K562 (cell line): Measurements from ENCODE around the gene ABHD5. TPM values are rescaled to one million over a fixed set of nuclear protein-coding genes. Genes with fewer than 3 reads are reported as not detected.

Source experiments
- ARID1B ChIP-seq: fragments of 450-650 bp; IDR thresholded peaks from 2 replicates; pipeline ENCODE4 v1.6.1; 2016; ENCODE audit warnings: antibody characterized with exemption, mild to moderate bottlenecking, inconsistent platforms
- ASH1L ChIP-seq: fragments of 450-650 bp; IDR thresholded peaks from 2 replicates; pipeline ENCODE4 v1.6.1; 2018; ENCODE audit warnings: borderline replicate concordance, mild to moderate bottlenecking, low read depth; ENCODE audit not compliant: partially characterized antibody
- ATF7 ChIP-seq: fragments of 450-650 bp; IDR thresholded peaks from 2 replicates; pipeline ENCODE4 v1.7.1; 2014; ENCODE audit warnings: mild to moderate bottlenecking, moderate library complexity
- CBX1 ChIP-seq: sonication (generic); IDR thresholded peaks from 2 replicates; pipeline ENCODE4 v1.6.1; 2016; ENCODE audit warnings: antibody characterized with exemption, low read depth, mild to moderate bottlenecking
- FOXA3 ChIP-seq, 2 experiments: fragments of 450-650 bp in 1 of 2; sonication (generic) in 1 of 2; formaldehyde crosslinking; IDR thresholded peaks in 1 of 2; conservative IDR thresholded peaks in 1 of 2; 2 replicates each; pipeline versions ENCODE4 v1.4.0 to v1.8.0; 2020 to 2022; ENCODE audit warnings: mild to moderate bottlenecking in 2 of 2, missing genetic modification reagents in 1 of 2
- PHB ChIP-seq: fragments of 250-450 bp; sonication (Bioruptor Pico); IDR thresholded peaks from 2 replicates; pipeline ENCODE4 v1.5.0; 2021
- SMAD3 ChIP-seq: fragments of 450-650 bp; formaldehyde crosslinking; conservative IDR thresholded peaks from 2 replicates; pipeline ENCODE4 v1.4.0; 2020; ENCODE audit warnings: mild to moderate bottlenecking
- SMARCE1 ChIP-seq: fragments of 450-650 bp; IDR thresholded peaks from 2 replicates; pipeline ENCODE4 v1.7.1; 2016; ENCODE audit warnings: mild to moderate bottlenecking
- TRIM24 ChIP-seq, 2 experiments: fragments of 450-650 bp; IDR thresholded peaks; 2 replicates each; pipeline ENCODE4 v1.6.1; 2016
- ZNF232 ChIP-seq: sonication (generic); formaldehyde crosslinking; IDR thresholded peaks from 2 replicates; pipeline ENCODE4 v1.8.0; 2022; ENCODE audit warnings: mild to moderate bottlenecking, missing genetic modification reagents
- ZNF780A ChIP-seq: fragments of 250-450 bp; sonication (Bioruptor Pico); IDR thresholded peaks from 2 replicates; pipeline ENCODE4 v1.5.0; 2021; ENCODE audit warnings: mild to moderate bottlenecking
- polyA plus RNA-seq, 8 experiments: library from polyadenylated mRNA; depleted of rRNA in 4 of 8; stranded (reverse) in 5 of 8; unstranded in 3 of 8; fragments of >200 nt; fragmentation: Nextera tagmentation in 2 of 8; fragmentation: Illumina TruSeq in 1 of 8; extraction: Ambion mirVana in 2 of 8; extraction: Trizol in 1 of 8; gene quantifications; 2 replicates each; pipeline versions ENCODE4 v1.2.1 to v1.2.3, GENCODE V29; 2011 to 2014; ENCODE audit warnings: inconsistent platforms in 1 of 8, missing spikeins in 1 of 8
- total RNA-seq, 7 experiments: library from RNA; depleted of rRNA in 6 of 7; stranded (reverse); fragments of >200 nt in 6 of 7; fragmentation: Illumina TruSeq in 2 of 7; extraction: Trizol in 2 of 7; gene quantifications; 2 replicates each; pipeline versions ENCODE4 v1.2.1 to v1.2.3, GENCODE V29; 2011 to 2021; ENCODE audit warnings: low replicate concordance in 1 of 7
- TF ChIP-seq, protein P1 (sequence below): fragments of 450-650 bp; IDR thresholded peaks from 2 replicates; pipeline ENCODE4 v1.6.1; 2016; ENCODE audit warnings: mild to moderate bottlenecking, moderate library complexity
- TF ChIP-seq, protein P2 (sequence below): fragments of 250-450 bp; sonication (Bioruptor Pico); IDR thresholded peaks from 2 replicates; pipeline ENCODE4 v1.5.0; 2021
- TF ChIP-seq, protein P3 (sequence below): fragments of 450-650 bp; formaldehyde crosslinking; IDR thresholded peaks from 2 replicates; pipeline ENCODE4 v1.4.0; 2020; ENCODE audit warnings: mild to moderate bottlenecking

The ABHD5 gene
- total and polyA plus RNA-seq, 9 of the 15 experiments (the other 6 are each of a cell fraction or from before 2014, with no cell fraction given) = 27.8 to 61.7 (median 39.9) TPM

- TF ChIP-seq, protein P1, sequence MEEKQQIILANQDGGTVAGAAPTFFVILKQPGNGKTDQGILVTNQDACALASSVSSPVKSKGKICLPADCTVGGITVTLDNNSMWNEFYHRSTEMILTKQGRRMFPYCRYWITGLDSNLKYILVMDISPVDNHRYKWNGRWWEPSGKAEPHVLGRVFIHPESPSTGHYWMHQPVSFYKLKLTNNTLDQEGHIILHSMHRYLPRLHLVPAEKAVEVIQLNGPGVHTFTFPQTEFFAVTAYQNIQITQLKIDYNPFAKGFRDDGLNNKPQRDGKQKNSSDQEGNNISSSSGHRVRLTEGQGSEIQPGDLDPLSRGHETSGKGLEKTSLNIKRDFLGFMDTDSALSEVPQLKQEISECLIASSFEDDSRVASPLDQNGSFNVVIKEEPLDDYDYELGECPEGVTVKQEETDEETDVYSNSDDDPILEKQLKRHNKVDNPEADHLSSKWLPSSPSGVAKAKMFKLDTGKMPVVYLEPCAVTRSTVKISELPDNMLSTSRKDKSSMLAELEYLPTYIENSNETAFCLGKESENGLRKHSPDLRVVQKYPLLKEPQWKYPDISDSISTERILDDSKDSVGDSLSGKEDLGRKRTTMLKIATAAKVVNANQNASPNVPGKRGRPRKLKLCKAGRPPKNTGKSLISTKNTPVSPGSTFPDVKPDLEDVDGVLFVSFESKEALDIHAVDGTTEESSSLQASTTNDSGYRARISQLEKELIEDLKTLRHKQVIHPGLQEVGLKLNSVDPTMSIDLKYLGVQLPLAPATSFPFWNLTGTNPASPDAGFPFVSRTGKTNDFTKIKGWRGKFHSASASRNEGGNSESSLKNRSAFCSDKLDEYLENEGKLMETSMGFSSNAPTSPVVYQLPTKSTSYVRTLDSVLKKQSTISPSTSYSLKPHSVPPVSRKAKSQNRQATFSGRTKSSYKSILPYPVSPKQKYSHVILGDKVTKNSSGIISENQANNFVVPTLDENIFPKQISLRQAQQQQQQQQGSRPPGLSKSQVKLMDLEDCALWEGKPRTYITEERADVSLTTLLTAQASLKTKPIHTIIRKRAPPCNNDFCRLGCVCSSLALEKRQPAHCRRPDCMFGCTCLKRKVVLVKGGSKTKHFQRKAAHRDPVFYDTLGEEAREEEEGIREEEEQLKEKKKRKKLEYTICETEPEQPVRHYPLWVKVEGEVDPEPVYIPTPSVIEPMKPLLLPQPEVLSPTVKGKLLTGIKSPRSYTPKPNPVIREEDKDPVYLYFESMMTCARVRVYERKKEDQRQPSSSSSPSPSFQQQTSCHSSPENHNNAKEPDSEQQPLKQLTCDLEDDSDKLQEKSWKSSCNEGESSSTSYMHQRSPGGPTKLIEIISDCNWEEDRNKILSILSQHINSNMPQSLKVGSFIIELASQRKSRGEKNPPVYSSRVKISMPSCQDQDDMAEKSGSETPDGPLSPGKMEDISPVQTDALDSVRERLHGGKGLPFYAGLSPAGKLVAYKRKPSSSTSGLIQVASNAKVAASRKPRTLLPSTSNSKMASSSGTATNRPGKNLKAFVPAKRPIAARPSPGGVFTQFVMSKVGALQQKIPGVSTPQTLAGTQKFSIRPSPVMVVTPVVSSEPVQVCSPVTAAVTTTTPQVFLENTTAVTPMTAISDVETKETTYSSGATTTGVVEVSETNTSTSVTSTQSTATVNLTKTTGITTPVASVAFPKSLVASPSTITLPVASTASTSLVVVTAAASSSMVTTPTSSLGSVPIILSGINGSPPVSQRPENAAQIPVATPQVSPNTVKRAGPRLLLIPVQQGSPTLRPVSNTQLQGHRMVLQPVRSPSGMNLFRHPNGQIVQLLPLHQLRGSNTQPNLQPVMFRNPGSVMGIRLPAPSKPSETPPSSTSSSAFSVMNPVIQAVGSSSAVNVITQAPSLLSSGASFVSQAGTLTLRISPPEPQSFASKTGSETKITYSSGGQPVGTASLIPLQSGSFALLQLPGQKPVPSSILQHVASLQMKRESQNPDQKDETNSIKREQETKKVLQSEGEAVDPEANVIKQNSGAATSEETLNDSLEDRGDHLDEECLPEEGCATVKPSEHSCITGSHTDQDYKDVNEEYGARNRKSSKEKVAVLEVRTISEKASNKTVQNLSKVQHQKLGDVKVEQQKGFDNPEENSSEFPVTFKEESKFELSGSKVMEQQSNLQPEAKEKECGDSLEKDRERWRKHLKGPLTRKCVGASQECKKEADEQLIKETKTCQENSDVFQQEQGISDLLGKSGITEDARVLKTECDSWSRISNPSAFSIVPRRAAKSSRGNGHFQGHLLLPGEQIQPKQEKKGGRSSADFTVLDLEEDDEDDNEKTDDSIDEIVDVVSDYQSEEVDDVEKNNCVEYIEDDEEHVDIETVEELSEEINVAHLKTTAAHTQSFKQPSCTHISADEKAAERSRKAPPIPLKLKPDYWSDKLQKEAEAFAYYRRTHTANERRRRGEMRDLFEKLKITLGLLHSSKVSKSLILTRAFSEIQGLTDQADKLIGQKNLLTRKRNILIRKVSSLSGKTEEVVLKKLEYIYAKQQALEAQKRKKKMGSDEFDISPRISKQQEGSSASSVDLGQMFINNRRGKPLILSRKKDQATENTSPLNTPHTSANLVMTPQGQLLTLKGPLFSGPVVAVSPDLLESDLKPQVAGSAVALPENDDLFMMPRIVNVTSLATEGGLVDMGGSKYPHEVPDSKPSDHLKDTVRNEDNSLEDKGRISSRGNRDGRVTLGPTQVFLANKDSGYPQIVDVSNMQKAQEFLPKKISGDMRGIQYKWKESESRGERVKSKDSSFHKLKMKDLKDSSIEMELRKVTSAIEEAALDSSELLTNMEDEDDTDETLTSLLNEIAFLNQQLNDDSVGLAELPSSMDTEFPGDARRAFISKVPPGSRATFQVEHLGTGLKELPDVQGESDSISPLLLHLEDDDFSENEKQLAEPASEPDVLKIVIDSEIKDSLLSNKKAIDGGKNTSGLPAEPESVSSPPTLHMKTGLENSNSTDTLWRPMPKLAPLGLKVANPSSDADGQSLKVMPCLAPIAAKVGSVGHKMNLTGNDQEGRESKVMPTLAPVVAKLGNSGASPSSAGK = peak; percentile 61; the same call in 1 of the 2 replicates
- TF ChIP-seq ZNF780A = no peak
- no peak for TF ChIP-seq ZNF232
- no peak for TF ChIP-seq PHB (CRISPR knock-in tag)
- TF ChIP-seq ARID1B = peak; percentile 96
- TF ChIP-seq, protein P2, sequence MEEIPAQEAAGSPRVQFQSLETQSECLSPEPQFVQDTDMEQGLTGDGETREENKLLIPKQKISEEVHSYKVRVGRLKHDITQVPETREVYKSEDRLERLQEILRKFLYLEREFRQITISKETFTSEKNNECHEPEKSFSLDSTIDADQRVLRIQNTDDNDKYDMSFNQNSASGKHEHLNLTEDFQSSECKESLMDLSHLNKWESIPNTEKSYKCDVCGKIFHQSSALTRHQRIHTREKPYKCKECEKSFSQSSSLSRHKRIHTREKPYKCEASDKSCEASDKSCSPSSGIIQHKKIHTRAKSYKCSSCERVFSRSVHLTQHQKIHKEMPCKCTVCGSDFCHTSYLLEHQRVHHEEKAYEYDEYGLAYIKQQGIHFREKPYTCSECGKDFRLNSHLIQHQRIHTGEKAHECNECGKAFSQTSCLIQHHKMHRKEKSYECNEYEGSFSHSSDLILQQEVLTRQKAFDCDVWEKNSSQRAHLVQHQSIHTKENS = 0 out of 2 replicates have a peak, but pooled peaks have one; percentile 11
- TF ChIP-seq, protein P3, sequence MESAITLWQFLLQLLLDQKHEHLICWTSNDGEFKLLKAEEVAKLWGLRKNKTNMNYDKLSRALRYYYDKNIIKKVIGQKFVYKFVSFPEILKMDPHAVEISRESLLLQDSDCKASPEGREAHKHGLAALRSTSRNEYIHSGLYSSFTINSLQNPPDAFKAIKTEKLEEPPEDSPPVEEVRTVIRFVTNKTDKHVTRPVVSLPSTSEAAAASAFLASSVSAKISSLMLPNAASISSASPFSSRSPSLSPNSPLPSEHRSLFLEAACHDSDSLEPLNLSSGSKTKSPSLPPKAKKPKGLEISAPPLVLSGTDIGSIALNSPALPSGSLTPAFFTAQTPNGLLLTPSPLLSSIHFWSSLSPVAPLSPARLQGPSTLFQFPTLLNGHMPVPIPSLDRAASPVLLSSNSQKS (CRISPR knock-in tag) = 0 out of 2 replicates have a peak, but pooled peaks have one; percentile 8
- no peak for TF ChIP-seq SMAD3 (CRISPR knock-in tag)
- TF ChIP-seq FOXA3 (CRISPR knock-in tag; conservative IDR thresholded peaks at IDR 0.05 in 1 of 2, IDR thresholded peaks at IDR 0.05 in 1 of 2) = no peak
- peak; percentile 62 to 74; a peak in 3 of 4 replicates for TF ChIP-seq TRIM24 (IDR thresholded peaks at IDR 0.05)
- peak; percentile 5 for TF ChIP-seq ATF7
- no peak for TF ChIP-seq ASH1L
- no peak for TF ChIP-seq CBX1
- peak; percentile 90 for TF ChIP-seq SMARCE1
Measured at GRCh38 chr3:43670635-43671522, 19.9 kb upstream of the ABHD5 start (continued).
